Bronchus fibroblast of lung (primary cell): Measurements from ENCODE around the gene ENTR1. TPM values are rescaled to one million over a fixed set of nuclear protein-coding genes. Genes with fewer than 3 reads are reported as not detected.

Source experiments
- total RNA-seq: library from RNA; depleted of rRNA; stranded (reverse); fragments of >200 nt; gene quantifications from 2 replicates; pipeline ENCODE4 v1.2.3, GENCODE V29; 2015

The ENTR1 gene
- 43.0 and 45.2 TPM in 2 replicates for total RNA-seq

GRCh38 chr9:136410500-136411287 lies at the start of gene ENTR1, which contains the start of gene PMPCA:
ENTR1 (minus strand) TSS chr9:136410614; CDS start chr9:136410397, 217 bp downstream.
PMPCA (plus strand) TSS chr9:136410658; CDS start chr9:136410669, 11 bp downstream.

GRCh38 chr9:136439481-136440408 lies 29.3 kb upstream of the ENTR1 start, which contains the start of gene INPP5E:
INPP5E (minus strand) TSS chr9:136439845; CDS start chr9:136439419, 426 bp downstream.

GRCh38 chr9:136400038-136400834 lies 10.2 kb downstream of the ENTR1 start, which contains the start of gene SNAPC4:
SNAPC4 (minus strand) TSS chr9:136400170; CDS start chr9:136398428, 1,742 bp downstream.

GRCh38 chr9:136373300-136374182 lies 36.9 kb downstream of the ENTR1 start, which contains the start of gene CARD9:
CARD9 (minus strand) TSS chr9:136373669; CDS start chr9:136372078, 1,591 bp downstream.

GRCh38 chr9:136363106-136363948 lies 47.1 kb downstream of the ENTR1 start, which contains the start of gene DNLZ:
DNLZ (minus strand) TSS chr9:136363744; CDS start chr9:136363714, 30 bp downstream.

Other genes starting within 250 kb of the ENTR1 start
- gene LHX3, start 205.5 kb downstream of the ENTR1 start, total RNA-seq, result not detected in 2 replicates
- gene QSOX2, start 164.8 kb downstream of the ENTR1 start, total RNA-seq, result 17.1 and 20.3 TPM in 2 replicates
- not detected in 2 replicates for gene CCDC187, start 106.5 kb downstream of the ENTR1 start, total RNA-seq
- gene GPSM1, start 83.1 kb downstream of the ENTR1 start, total RNA-seq, result 99.4 and 110 TPM in 2 replicates
- 53.7 and 65.4 TPM in 2 replicates for gene DNLZ, start 46.9 kb downstream of the ENTR1 start, total RNA-seq
- 1.9 and 2.4 TPM in 2 replicates for gene CARD9, start 36.9 kb downstream of the ENTR1 start, total RNA-seq
- gene SNAPC4, start 10.4 kb downstream of the ENTR1 start, total RNA-seq, result 6.7 and 8.1 TPM in 2 replicates
- 52.8 and 62.6 TPM in 2 replicates for gene PMPCA, start within 50 bp of the ENTR1 start, total RNA-seq
- gene INPP5E, start 29.2 kb upstream of the ENTR1 start, total RNA-seq, result 10.0 and 11.9 TPM in 2 replicates
- gene SEC16A, start 72.4 kb upstream of the ENTR1 start, total RNA-seq, result 27.6 and 33.7 TPM in 2 replicates
- 7.2 and 9.7 TPM in 2 replicates for gene NOTCH1, start 135.4 kb upstream of the ENTR1 start, total RNA-seq